Uterus (tissue), 2 donors: ENCODE data around the gene GABRE.

Experiments used
- CTCF ChIP-seq, 4 experiments: fragments of 200-600 bp in 2 of 4; fragments of 450-650 bp in 2 of 4; sonication (generic) in 2 of 4; IDR thresholded peaks; one replicate each; pipeline ENCODE4 v1.5.1; 2016 to 2019; ENCODE audit warnings: antibody characterized with exemption in 4 of 4, mild to moderate bottlenecking in 2 of 4, moderate library complexity in 1 of 4
- POLR2A ChIP-seq, 2 donors: fragments of 450-650 bp; IDR thresholded peaks; one replicate each; pipeline ENCODE4 v1.6.1; 2016; ENCODE audit warnings: antibody characterized with exemption in 2 of 2, mild to moderate bottlenecking in 1 of 2, moderate library complexity in 1 of 2

GRCh38 chrX:151996347-151996746, 21.9 kb upstream of the GABRE start:
- TF ChIP-seq CTCF (IDR thresholded peaks at IDR 0.05) (no peak), POLR2A (IDR thresholded peaks at IDR 0.05) (no peak)
